NT2/D1 (cell line): Measurements from ENCODE around the gene PRKX.

Experiments
- SUZ12 ChIP-seq: IDR thresholded peaks from 2 replicates; pipeline ENCODE4 v1.6.1; 2011; ENCODE audit not compliant: insufficient read length, insufficient read depth; ENCODE audit errors: extremely low read depth
- YY1 ChIP-seq: IDR thresholded peaks from 2 replicates; pipeline ENCODE4 v1.6.1; 2011; ENCODE audit not compliant: insufficient read length, insufficient read depth
- ZNF274 ChIP-seq: IDR thresholded peaks from 2 replicates; pipeline ENCODE4 v1.6.1; 2011; ENCODE audit warnings: mild to moderate bottlenecking, low read depth, low read length

GRCh38 chrX:3609810-3610209 lies 103.6 kb downstream of the PRKX start:
- TF ChIP-seq ZNF274 (no peak), YY1 (no peak), SUZ12 (no peak)
